OCI-LY7 (cell line): ENCODE results near the gene C6orf132. TPM values are rescaled to one million over a fixed set of nuclear protein-coding genes. Genes with fewer than 3 reads are reported as not detected.

Experiments used
- BruUV-seq: library from RNA; stranded (reverse); fragments of 400-500 nt; replicated peaks from 2 replicates; lab custom pipeline; 2021; lab: Mats Ljungman, UMichigan
- CTCF ChIA-PET: fragments of 300-600 bp; sonication (Branson Sonifier 250); formaldehyde crosslinking; loops from one replicate; lab custom pipeline; 2022; ENCODE audit warnings: antibody characterized with exemption; ENCODE audit not compliant: unreplicated experiment; lab: Charles Lee
- POLR2A ChIA-PET: fragments of 300-600 bp; sonication (Branson Sonifier 250); formaldehyde crosslinking; loops from one replicate; lab custom pipeline; 2022; ENCODE audit warnings: antibody characterized with exemption; lab: Charles Lee
- DNase-seq: peaks from one replicate; pipeline ENCODE4 v3.0.0-alpha.2; 2015; ENCODE audit warnings: low spot score
- H2AFZ ChIP-seq: fragments of 200-600 bp; sonication (generic), shearing (Covaris generic); 2 replicates; pipeline ENCODE4 v1.6.1; 2014; ENCODE audit warnings: mild to moderate bottlenecking, antibody characterized with exemption, low read length, moderate library complexity
- H3K27ac ChIP-seq: fragments of 200-600 bp; sonication (generic); 2 replicates; pipeline ENCODE4 v1.5.1; 2014; ENCODE audit warnings: mixed run types, low read depth, mild to moderate bottlenecking, moderate library complexity, low read length, inconsistent platforms; ENCODE audit not compliant: poor library complexity, severe bottlenecking
- H3K36me3 ChIP-seq: fragments of 200-600 bp; sonication (generic); 2 replicates; pipeline ENCODE4 v1.6.1; 2014; ENCODE audit warnings: mild to moderate bottlenecking, antibody characterized with exemption, low read length, moderate library complexity, mixed read lengths; ENCODE audit not compliant: insufficient read depth
- H3K4me1 ChIP-seq: fragments of 200-600 bp; sonication (generic); 2 replicates; pipeline ENCODE4 v1.5.1; 2014; ENCODE audit warnings: mild to moderate bottlenecking, low read length; ENCODE audit not compliant: insufficient read depth, poor library complexity, severe bottlenecking
- H3K4me2 ChIP-seq: fragments of 200-600 bp; sonication (generic); 2 replicates; pipeline ENCODE4 v1.6.1; 2014; ENCODE audit warnings: mild to moderate bottlenecking, low read length
- H3K4me3 ChIP-seq: fragments of 200-600 bp; sonication (generic); 2 replicates; pipeline ENCODE4 v1.5.1; 2014; ENCODE audit warnings: mild to moderate bottlenecking, low read depth, low read length; ENCODE audit not compliant: poor library complexity, severe bottlenecking
- H3K79me2 ChIP-seq: fragments of 200-600 bp; sonication (generic); 2 replicates; pipeline ENCODE4 v1.6.1; 2016; ENCODE audit warnings: low read depth, mild to moderate bottlenecking, low read length, moderate library complexity, mixed read lengths; ENCODE audit not compliant: insufficient read depth
- H3K9me2 ChIP-seq: fragments of 200-600 bp; sonication (generic); 2 replicates; pipeline ENCODE4 v1.6.1; 2016; ENCODE audit warnings: mild to moderate bottlenecking, low read length, mixed read lengths; ENCODE audit not compliant: insufficient read depth
- H3K9me3 ChIP-seq: fragments of 200-600 bp; sonication (generic); 2 replicates; pipeline ENCODE4 v1.6.1; 2014; ENCODE audit warnings: mild to moderate bottlenecking, mixed run types, low read length, mixed read lengths
- H4K20me1 ChIP-seq: fragments of 200-600 bp; sonication (generic); 2 replicates; pipeline ENCODE4 v1.6.1; 2014; ENCODE audit warnings: mild to moderate bottlenecking, antibody characterized with exemption, low read length, moderate library complexity, mixed read lengths; ENCODE audit not compliant: insufficient read depth
- CTCF ChIP-seq: fragments of 200-600 bp; sonication (generic); conservative IDR thresholded peaks from 2 replicates; pipeline ENCODE4 v1.5.1; 2014; ENCODE audit warnings: mild to moderate bottlenecking, antibody characterized with exemption, low read length, moderate library complexity, mixed read lengths
- EZH2phosphoT487 ChIP-seq: fragments of 200-600 bp; sonication (generic); IDR thresholded peaks from 2 replicates; pipeline ENCODE4 v1.6.1; 2018; ENCODE audit warnings: low read depth, borderline replicate concordance, mild to moderate bottlenecking, mixed run types, antibody characterized with exemption, low read length, moderate library complexity, mixed read lengths
- intact Hi-C: fragments of 100-400 bp; cut with micrococcal nuclease; formaldehyde crosslinking; loops from one replicate; pipeline ENCODE4 v1.10.0; 2022; ENCODE audit not compliant: unreplicated experiment
- total RNA-seq, 2 experiments: library from RNA; depleted of rRNA in 1 of 2; stranded (reverse); fragments of >200 nt in 1 of 2; shearing (Covaris generic) in 1 of 2; gene quantifications; 2 replicates each; pipeline ENCODE4 v1.2.3, GENCODE V29; 2014 to 2022

Gene C6orf132
- total RNA-seq, 2 experiments from 2014 or later, result 0.03 TPM; not detected in 1

- H3K4me1 ChIP-seq, result peaks cover 4% of the 10 kb centered on the region
- ChIA-PET POLR2A (no interaction called here), CTCF (interaction anchor here (0.6 kb wide), 1 partner anchor 27 kb away, joined by 4 read pairs; no protein-coding TSS in a partner anchor)
- no peak for TF ChIP-seq CTCF
- TF ChIP-seq EZH2phosphoT487, result no peak
- H3K79me2 ChIP-seq, result no peaks in the 10 kb centered on the region
- no peaks in the 10 kb centered on the region for H4K20me1 ChIP-seq
- no peak overlapping the region for H3K4me3 ChIP-seq
- no peaks in the 10 kb centered on the region for H3K9me3 ChIP-seq
- no peaks in the 10 kb centered on the region for H3K36me3 ChIP-seq
- H3K27ac ChIP-seq, result no peak overlapping the region
- H2AFZ ChIP-seq, result no peak overlapping the region
- no peaks in the 10 kb centered on the region for H3K9me2 ChIP-seq
- no peak for DNase-seq
- H3K4me2 ChIP-seq, result no peak overlapping the region
- no TSS peak for BruUV-seq
- intact Hi-C loops, result no loop called here
Measured at GRCh38 chr6:42099340-42100028, 42.9 kb downstream of the C6orf132 start.

GRCh38 chr6:42095776-42096541 is 46.5 kb downstream of the C6orf132 start:
- DNase-seq, result no peak
- POLR2A ChIA-PET, result no interaction called here
- H2AFZ ChIP-seq, result no peak overlapping the region
- no peaks in the 10 kb centered on the region for H3K36me3 ChIP-seq
- no peaks in the 10 kb centered on the region for H3K79me2 ChIP-seq
- H3K4me3 ChIP-seq, result no peak overlapping the region
- intact Hi-C loops, result no loop called here
- H3K27ac ChIP-seq, result no peak overlapping the region
- H3K9me3 ChIP-seq, result no peaks in the 10 kb centered on the region
- TF ChIP-seq EZH2phosphoT487 (no peak), CTCF (peak; percentile 38)
- H3K9me2 ChIP-seq, result no peaks in the 10 kb centered on the region
- no peak overlapping the region for H3K4me2 ChIP-seq
- CTCF ChIA-PET, result interaction anchor here (0.5 kb wide), 1 partner anchor 128 kb away, joined by 4 read pairs; no protein-coding TSS in a partner anchor
- no peaks in the 10 kb centered on the region for H4K20me1 ChIP-seq
- H3K4me1 ChIP-seq, result no peaks in the 10 kb centered on the region
- BruUV-seq, result no TSS peak

- no peak overlapping the region for H3K4me2 ChIP-seq
- H4K20me1 ChIP-seq, result no peaks in the 10 kb centered on the region
- CTCF ChIA-PET, result no interaction called here
- BruUV-seq, result no TSS peak
- no peak for DNase-seq
- no peaks in the 10 kb centered on the region for H3K36me3 ChIP-seq
- H3K4me1 ChIP-seq, result no peaks in the 10 kb centered on the region
- TF ChIP-seq EZH2phosphoT487, result no peak
- TF ChIP-seq CTCF, result no peak
- no peak overlapping the region for H3K4me3 ChIP-seq
- intact Hi-C loops, result no loop called here
- H2AFZ ChIP-seq, result no peak overlapping the region
- no peaks in the 10 kb centered on the region for H3K9me3 ChIP-seq
- no peaks in the 10 kb centered on the region for H3K9me2 ChIP-seq
- POLR2A ChIA-PET, result no interaction called here
- no peak overlapping the region for H3K27ac ChIP-seq
- no peaks in the 10 kb centered on the region for H3K79me2 ChIP-seq
Measured at GRCh38 chr6:42095094-42095493, 47.3 kb downstream of the C6orf132 start.
